HG03457 (cell line): ENCODE results near the gene DGUOK.

Experiments used
- ATAC-seq: cut with Tn5 transposase; IDR thresholded peaks from one replicate; pipeline ENCODE4 v1.9.1; 2021; ENCODE audit warnings: moderate number of reproducible peaks; ENCODE audit not compliant: unreplicated experiment

DGUOK gene

GRCh38 chr2:73976803-73977202, 50.1 kb downstream of the DGUOK start:
- no peak for ATAC-seq

GRCh38 chr2:73977466-73977865, 50.8 kb downstream of the DGUOK start:
- no peak for ATAC-seq

- no peak for ATAC-seq
Observed at GRCh38 chr2:73979021-73979420, 52.3 kb downstream of the DGUOK start.

GRCh38 chr2:73979686-73980085, 53.0 kb downstream of the DGUOK start:
- ATAC-seq, result no peak

GRCh38 chr2:73980566-73980965, 53.9 kb downstream of the DGUOK start:
- ATAC-seq, result no peak

- no peak for ATAC-seq
Observed at GRCh38 chr2:73981081-73982001, 54.7 kb downstream of the DGUOK start.

GRCh38 chr2:73982140-73982617, 55.5 kb downstream of the DGUOK start:
- no peak for ATAC-seq

- ATAC-seq, result no peak
Observed at GRCh38 chr2:73983322-73984202, 56.9 kb downstream of the DGUOK start.

- ATAC-seq, result no peak
Observed at GRCh38 chr2:73984203-73984921, 57.7 kb downstream of the DGUOK start, which contains the start of gene TET3. Gene TET3 (plus strand): TSS chr2:73984910. CDS start chr2:73986404, 1,494 bp downstream.

- no peak for ATAC-seq
Observed at GRCh38 chr2:73984922-73985307, 58.2 kb downstream of the DGUOK start.

GRCh38 chr2:73985308-73986084, 58.8 kb downstream of the DGUOK start:
- ATAC-seq, result no peak

- ATAC-seq, result no peak
Observed at GRCh38 chr2:73986085-73986681, 59.5 kb downstream of the DGUOK start.

GRCh38 chr2:73987109-73987947, 60.6 kb downstream of the DGUOK start:
- ATAC-seq, result no peak

GRCh38 chr2:73987948-73988700, 61.4 kb downstream of the DGUOK start:
- ATAC-seq, result no peak

- ATAC-seq, result no peak
Observed at GRCh38 chr2:73989972-73990371, 63.3 kb downstream of the DGUOK start.

GRCh38 chr2:73990531-73990930, 63.9 kb downstream of the DGUOK start:
- ATAC-seq, result no peak

- no peak for ATAC-seq
Observed at GRCh38 chr2:73992036-73992435, 65.4 kb downstream of the DGUOK start.

- ATAC-seq, result no peak
Observed at GRCh38 chr2:73993376-73993775, 66.7 kb downstream of the DGUOK start.
